A549 (cell line): ENCODE data around the gene DNA2.

ENCODE experiments used
- EP300 ChIP-seq, 2 experiments: fragments of >200 bp; sonication (Bioruptor Twin); formaldehyde crosslinking; IDR thresholded peaks; 2 replicates in 1 of 2; 3 replicates in 1 of 2; pipeline ENCODE4 v1.6.1; 2016 to 2017
- KDM1A ChIP-seq: fragments of 200-600 bp; sonication (generic); IDR thresholded peaks from 2 replicates; pipeline ENCODE4 v1.6.1; 2016; ENCODE audit warnings: low read depth, mild to moderate bottlenecking
- MAZ ChIP-seq: fragments of 150-350 bp; IDR thresholded peaks from 2 replicates; pipeline ENCODE4 v1.6.1; 2014; ENCODE audit warnings: antibody characterized with exemption, low read depth, low read length, borderline replicate concordance
- POLR2A ChIP-seq: IDR thresholded peaks from 2 replicates; pipeline ENCODE4 v1.6.1; 2012; ENCODE audit warnings: mild to moderate bottlenecking, low read length
- TP53 ChIP-seq: fragments of 250-450 bp; sonication (Bioruptor Pico); IDR thresholded peaks from 2 replicates; pipeline ENCODE4 v1.5.0; 2021; ENCODE audit warnings: mild to moderate bottlenecking, moderate library complexity
- TF ChIP-seq, protein P1 (sequence below): fragments of >200 bp; sonication (Bioruptor Twin); formaldehyde crosslinking; IDR thresholded peaks from 3 replicates; pipeline ENCODE4 v1.5.1; 2016

DNA sequence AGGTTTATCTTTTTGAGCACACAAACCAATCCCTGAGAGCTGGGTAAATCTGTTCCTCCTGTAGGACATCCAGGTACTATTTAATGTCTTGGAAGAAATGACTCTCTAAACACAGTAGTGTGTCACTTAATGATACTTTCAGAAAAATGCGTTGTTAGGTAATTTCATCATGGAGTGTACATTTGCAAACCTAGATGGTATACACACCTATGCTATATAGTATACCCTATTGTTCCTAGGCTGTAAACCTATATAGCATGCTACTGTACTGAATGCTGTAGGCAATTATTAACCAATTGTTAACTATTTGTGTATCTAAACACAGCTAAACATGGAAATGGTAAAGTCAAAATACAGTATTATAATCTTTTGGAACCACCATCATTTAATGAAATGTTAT is 74.8 kb downstream of the DNA2 start:
- TF ChIP-seq, protein P1, sequence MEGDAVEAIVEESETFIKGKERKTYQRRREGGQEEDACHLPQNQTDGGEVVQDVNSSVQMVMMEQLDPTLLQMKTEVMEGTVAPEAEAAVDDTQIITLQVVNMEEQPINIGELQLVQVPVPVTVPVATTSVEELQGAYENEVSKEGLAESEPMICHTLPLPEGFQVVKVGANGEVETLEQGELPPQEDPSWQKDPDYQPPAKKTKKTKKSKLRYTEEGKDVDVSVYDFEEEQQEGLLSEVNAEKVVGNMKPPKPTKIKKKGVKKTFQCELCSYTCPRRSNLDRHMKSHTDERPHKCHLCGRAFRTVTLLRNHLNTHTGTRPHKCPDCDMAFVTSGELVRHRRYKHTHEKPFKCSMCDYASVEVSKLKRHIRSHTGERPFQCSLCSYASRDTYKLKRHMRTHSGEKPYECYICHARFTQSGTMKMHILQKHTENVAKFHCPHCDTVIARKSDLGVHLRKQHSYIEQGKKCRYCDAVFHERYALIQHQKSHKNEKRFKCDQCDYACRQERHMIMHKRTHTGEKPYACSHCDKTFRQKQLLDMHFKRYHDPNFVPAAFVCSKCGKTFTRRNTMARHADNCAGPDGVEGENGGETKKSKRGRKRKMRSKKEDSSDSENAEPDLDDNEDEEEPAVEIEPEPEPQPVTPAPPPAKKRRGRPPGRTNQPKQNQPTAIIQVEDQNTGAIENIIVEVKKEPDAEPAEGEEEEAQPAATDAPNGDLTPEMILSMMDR: no peak
- TF ChIP-seq MAZ (no peak), POLR2A (no peak), TP53 (CRISPR knock-in tag) (no peak), KDM1A (no peak), EP300 (IDR thresholded peaks at IDR 0.05) (no peak)
